GM18505 (cell line): ENCODE data around the gene SMG1.
"Not testable (repeated sequence)": the region's sequence is repeated elsewhere in the genome, so short reads cannot be mapped to it uniquely, and the experiment has no call there.

Source experiments
- ATAC-seq: cut with Tn5 transposase; IDR thresholded peaks from one replicate; pipeline ENCODE4 v1.9.1; 2021; ENCODE audit not compliant: unreplicated experiment
- POLR2A ChIP-seq: IDR thresholded peaks from 4 replicates; pipeline ENCODE4 v1.6.1; 2011; ENCODE audit warnings: borderline replicate concordance; ENCODE audit not compliant: insufficient read depth, insufficient read length; ENCODE audit errors: extremely low read depth

SMG1 gene

GRCh38 chr16:18902044-18902443 is 24.2 kb downstream of the SMG1 start:
- not testable (repeated sequence) for ATAC-seq

DNA sequence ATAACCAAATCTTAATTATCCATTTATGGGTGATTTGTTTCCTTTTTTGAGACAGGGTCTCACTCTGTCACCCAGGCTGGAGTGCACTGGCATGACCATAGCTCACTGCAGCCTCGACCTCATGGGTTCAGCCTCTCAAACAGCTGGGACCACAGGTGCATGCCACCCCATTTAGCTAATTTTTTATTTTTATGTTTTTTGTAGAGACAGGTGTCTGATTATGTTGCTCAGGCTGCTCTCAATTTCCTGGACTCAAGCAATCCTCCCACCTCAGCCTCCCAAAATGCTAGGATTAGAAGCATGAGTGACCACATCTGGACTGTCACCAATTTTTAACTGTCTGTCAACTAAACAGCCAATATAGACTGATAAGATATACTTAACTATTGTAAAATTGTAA is 25.0 kb downstream of the SMG1 start:
- ATAC-seq = not testable (repeated sequence)

- ATAC-seq = not testable (repeated sequence)
Observed at GRCh38 chr16:18884456-18884855, 41.8 kb downstream of the SMG1 start.

DNA sequence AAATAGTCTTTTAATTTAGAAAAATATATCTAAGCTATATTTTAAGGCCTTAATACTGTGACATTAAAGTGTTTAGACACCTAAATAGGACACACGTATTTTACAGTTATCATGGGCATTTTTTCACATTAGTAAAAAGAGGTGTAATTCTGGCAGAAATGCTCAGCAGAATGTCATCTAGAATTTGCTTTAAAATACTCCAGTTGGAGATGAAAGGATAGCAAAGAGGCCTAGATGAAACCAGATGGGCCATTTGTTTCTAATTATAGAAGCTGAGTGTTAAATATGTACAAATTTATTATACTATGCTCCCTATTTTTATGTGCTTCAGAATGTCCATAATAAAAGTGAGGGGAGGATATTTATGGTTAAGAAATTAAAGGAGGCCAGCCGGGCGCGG is 48.5 kb downstream of the SMG1 start:
- ATAC-seq = not testable (repeated sequence)

DNA sequence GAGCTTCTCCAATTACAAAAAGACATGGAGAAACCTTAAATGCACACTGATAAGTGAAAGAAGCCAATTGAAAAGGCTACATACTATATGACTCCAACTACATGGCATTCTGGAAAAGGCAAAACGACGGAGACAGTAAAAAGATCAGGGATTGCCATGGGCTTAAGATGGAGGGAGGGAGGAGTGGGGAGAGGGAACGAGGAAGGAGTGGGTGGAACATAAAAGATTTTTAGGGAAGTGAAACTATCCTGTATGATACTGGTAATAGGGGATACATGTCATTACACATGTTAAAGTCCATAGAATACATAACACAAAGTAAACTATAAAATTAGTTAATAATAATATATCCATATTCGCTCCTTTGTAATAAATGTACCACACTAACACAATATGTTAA is 48.9 kb downstream of the SMG1 start:
- not testable (repeated sequence) for ATAC-seq

DNA sequence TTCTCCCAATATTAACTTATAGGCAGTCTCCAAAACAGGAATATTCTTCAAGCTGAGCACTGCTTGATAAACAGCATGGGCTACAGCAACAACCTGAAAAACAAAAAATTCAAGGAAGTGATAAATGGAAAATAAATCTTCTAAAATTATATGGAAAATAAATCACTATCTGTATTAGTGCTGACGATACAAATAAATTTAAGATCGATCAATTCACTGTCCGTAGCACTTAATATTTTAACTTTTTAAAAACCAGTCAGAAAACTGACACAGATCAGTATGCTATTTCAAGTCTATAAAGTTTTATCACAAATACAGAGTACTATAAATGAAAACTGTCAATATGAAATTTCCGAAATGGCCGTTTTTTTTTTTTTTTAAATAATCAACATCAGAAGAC is 49.9 kb downstream of the SMG1 start:
- not testable (repeated sequence) for ATAC-seq

GRCh38 chr16:18869043-18869771 is 57.0 kb downstream of the SMG1 start:
- ATAC-seq = not testable (repeated sequence)

DNA sequence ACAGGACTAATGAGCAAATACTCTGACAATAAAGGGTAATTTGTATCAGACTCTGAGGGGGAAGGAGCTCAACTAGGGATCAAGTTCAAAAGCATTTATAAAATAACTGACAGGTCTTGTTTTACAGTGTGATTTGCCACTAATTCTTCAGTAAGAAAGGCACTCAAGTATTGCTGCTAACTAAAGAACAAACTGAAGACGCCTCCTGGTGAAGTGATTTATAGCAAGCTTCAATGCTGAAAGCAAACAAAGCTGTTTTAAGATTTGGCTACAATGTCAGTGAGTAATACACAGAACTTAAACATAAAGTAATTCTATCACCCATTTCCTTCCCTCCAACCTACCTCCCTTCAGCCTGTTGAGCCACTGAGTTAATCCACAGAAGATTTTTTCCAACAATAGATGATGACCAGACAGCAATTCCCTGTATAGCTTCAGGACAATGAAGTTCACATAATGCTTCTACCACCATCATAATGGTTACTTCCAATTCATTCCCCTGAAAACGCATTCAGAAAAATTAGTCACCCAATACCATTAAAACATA is 59.9 kb downstream of the SMG1 start:
- not testable (repeated sequence) for ATAC-seq

DNA sequence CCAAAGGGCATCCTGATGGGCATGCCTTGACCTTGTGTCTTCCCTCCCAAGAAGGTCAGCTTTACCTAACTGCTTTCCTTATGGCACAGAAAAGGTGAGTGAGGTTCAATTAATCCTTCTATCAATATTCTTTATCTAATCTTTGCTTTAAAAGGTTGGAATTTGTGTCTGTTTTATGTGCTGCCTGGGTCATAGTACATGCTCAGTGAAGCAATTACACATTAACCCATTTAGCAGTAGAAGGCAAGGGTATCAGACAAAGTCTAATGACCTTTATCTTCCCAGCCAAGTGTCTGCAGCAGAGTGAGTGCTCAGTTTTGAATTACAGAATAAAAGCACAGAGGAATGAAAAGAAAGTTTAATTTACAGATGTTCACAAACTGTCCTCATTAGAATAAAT is 63.3 kb downstream of the SMG1 start:
- ATAC-seq = not testable (repeated sequence)

DNA sequence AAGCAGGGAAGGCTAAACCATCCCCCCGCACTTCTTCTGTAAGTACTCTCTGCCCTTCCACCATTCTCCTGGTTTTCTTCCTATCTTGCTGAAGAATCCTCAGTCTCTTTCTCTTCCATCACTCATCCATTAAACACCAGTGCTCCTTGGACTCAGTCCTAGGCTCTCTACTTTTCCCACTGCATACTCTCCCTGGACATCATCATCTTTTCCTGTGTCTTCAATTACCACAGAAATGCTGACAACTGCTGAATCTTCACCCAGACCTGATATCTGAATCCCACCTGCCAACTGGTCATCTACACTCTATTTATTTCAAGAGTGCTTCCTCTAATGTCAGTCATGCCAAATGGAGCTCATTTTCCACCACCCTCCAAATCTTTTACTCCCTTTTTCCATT is 71.0 kb downstream of the SMG1 start:
- no peak for ATAC-seq

GRCh38 chr16:18853694-18854093 is 72.5 kb downstream of the SMG1 start:
- no peak for ATAC-seq
- TF ChIP-seq POLR2A = no peak

More for the DNA sequence above, 71.0 kb downstream of the SMG1 start:
- no peak for TF ChIP-seq POLR2A

- TF ChIP-seq POLR2A = no peak
- no peak for ATAC-seq
Observed at GRCh38 chr16:18852647-18853046, 73.6 kb downstream of the SMG1 start.

- ATAC-seq = no peak
- TF ChIP-seq POLR2A = no peak
Observed at GRCh38 chr16:18846416-18846815, 79.8 kb downstream of the SMG1 start.

- ATAC-seq = no peak
- no peak for TF ChIP-seq POLR2A
Observed at GRCh38 chr16:18842565-18842964, 83.6 kb downstream of the SMG1 start.

GRCh38 chr16:18841833-18842525 is 84.2 kb downstream of the SMG1 start:
- TF ChIP-seq POLR2A = no peak
- ATAC-seq = no peak

DNA sequence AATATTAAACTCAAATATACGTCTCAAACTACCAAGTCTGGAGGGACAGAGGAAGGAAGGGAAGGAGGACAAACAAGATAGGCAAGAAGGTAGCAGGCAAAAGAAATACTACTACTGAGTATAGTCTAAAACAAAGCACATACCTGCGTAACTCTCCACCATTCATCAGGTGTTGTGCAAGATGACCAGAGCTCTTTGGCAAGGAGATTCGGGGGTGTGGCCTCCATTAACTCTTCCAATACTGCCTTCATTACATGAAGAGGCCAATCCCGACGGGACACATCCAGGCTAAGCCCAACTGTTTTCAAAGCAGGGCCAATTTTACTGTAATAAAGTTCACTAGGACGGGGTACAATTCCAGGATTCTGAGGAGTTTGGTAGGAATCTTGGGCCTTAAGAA is 86.7 kb downstream of the SMG1 start:
- ATAC-seq = no peak
- TF ChIP-seq POLR2A = no peak
